ENCODE measurements around the gene VPS35.

- TF ChIP-seq, protein P1, sequence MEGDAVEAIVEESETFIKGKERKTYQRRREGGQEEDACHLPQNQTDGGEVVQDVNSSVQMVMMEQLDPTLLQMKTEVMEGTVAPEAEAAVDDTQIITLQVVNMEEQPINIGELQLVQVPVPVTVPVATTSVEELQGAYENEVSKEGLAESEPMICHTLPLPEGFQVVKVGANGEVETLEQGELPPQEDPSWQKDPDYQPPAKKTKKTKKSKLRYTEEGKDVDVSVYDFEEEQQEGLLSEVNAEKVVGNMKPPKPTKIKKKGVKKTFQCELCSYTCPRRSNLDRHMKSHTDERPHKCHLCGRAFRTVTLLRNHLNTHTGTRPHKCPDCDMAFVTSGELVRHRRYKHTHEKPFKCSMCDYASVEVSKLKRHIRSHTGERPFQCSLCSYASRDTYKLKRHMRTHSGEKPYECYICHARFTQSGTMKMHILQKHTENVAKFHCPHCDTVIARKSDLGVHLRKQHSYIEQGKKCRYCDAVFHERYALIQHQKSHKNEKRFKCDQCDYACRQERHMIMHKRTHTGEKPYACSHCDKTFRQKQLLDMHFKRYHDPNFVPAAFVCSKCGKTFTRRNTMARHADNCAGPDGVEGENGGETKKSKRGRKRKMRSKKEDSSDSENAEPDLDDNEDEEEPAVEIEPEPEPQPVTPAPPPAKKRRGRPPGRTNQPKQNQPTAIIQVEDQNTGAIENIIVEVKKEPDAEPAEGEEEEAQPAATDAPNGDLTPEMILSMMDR (conservative IDR thresholded peaks at IDR 0.05), result no peak
- TF ChIP-seq ZFX (IDR thresholded peaks at IDR 0.05), result no peak
Observed at GRCh38 chr16:46727184-46727583, 38.2 kb upstream of the VPS35 start.

Measured in C4-2B (cell line).